DOHH2 (cell line): Measurements from ENCODE around the gene MAPK8.

Source experiments
- H3F3A ChIP-seq: fragments of 200-600 bp; sonication (generic), shearing (Covaris generic); 2 replicates; pipeline ENCODE4 v1.6.0; 2016; ENCODE audit warnings: antibody characterized with exemption, mild to moderate bottlenecking; ENCODE audit not compliant: control insufficient read depth, insufficient read depth
- H3K27ac ChIP-seq: fragments of 200-600 bp; sonication (generic); 2 replicates; pipeline ENCODE4 v1.5.1; 2014; ENCODE audit warnings: low read depth, mild to moderate bottlenecking, low read length, moderate library complexity
- H3K27me3 ChIP-seq: fragments of 200-600 bp; sonication (generic); 2 replicates; pipeline ENCODE4 v1.6.1; 2014; ENCODE audit warnings: mild to moderate bottlenecking, low read length, mixed read lengths; ENCODE audit not compliant: control insufficient read depth
- H3K36me3 ChIP-seq: fragments of 200-600 bp; sonication (generic); 2 replicates; pipeline ENCODE4 v1.6.1; 2014; ENCODE audit warnings: mild to moderate bottlenecking, low read length, moderate library complexity, mixed read lengths; ENCODE audit not compliant: control insufficient read depth
- H3K4me1 ChIP-seq: fragments of 200-600 bp; sonication (generic); 2 replicates; pipeline ENCODE4 v1.6.1; 2014; ENCODE audit warnings: mild to moderate bottlenecking, low read length, mixed read lengths; ENCODE audit not compliant: control insufficient read depth
- H3K4me2 ChIP-seq: fragments of 200-600 bp; sonication (generic); 2 replicates; pipeline ENCODE4 v1.6.0; 2014; ENCODE audit warnings: mild to moderate bottlenecking, low read length, moderate library complexity
- H3K4me3 ChIP-seq: fragments of 200-600 bp; sonication (generic); 2 replicates; pipeline ENCODE4 v1.5.1; 2014; ENCODE audit warnings: mild to moderate bottlenecking, low read length, mixed read lengths
- H3K79me2 ChIP-seq: fragments of 200-600 bp; sonication (generic); 2 replicates; pipeline ENCODE4 v1.6.1; 2014; ENCODE audit warnings: mild to moderate bottlenecking, low read length, mixed read lengths; ENCODE audit not compliant: control insufficient read depth
- H3K9me2 ChIP-seq: fragments of 200-600 bp; sonication (generic); replicated peaks from 2 replicates; pipeline ENCODE4 v1.6.1; 2014; ENCODE audit warnings: mild to moderate bottlenecking, low read length, mixed read lengths; ENCODE audit not compliant: control insufficient read depth
- H3K9me3 ChIP-seq: fragments of 200-600 bp; sonication (generic); 2 replicates; pipeline ENCODE4 v1.6.1; 2014; ENCODE audit warnings: antibody characterized with exemption, low read length, mixed read lengths; ENCODE audit not compliant: control insufficient read depth, insufficient read depth
- H4K20me1 ChIP-seq: fragments of 200-600 bp; sonication (generic); 2 replicates; pipeline ENCODE4 v1.6.0; 2014; ENCODE audit warnings: low read depth, mild to moderate bottlenecking, antibody characterized with exemption, low read length, moderate library complexity; ENCODE audit not compliant: control insufficient read depth, insufficient read depth
- CTCF ChIP-seq: fragments of 200-600 bp; sonication (generic); IDR thresholded peaks from one replicate; pipeline ENCODE4 v1.5.1; 2014; ENCODE audit warnings: antibody characterized with exemption, mild to moderate bottlenecking, low read depth, low read length; ENCODE audit not compliant: poor library complexity, severe bottlenecking
- EZH2phosphoT487 ChIP-seq: fragments of 200-600 bp; sonication (generic); IDR thresholded peaks from 2 replicates; pipeline ENCODE4 v1.6.1; 2017; ENCODE audit warnings: borderline replicate concordance, mild to moderate bottlenecking, antibody characterized with exemption, low read length, moderate library complexity, mixed read lengths

The MAPK8 gene

DNA sequence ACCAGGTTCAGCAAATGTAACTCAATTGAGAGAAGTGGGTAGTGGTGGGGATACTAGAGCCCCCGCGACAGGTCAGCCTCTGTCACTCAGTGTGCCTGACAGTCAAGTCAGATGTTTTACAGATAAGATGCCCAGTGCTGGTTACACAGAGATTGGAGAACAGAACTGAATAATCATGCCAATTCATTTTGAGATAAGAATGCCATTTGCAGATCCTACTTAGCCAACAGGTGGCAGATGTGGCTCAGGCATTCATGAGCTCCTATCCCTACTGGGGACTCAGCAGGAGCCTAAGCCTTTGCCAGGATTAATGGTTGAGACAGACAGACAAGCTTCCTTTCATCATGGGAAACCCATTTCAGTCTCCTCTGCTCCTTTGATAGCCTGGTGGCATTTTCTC, 137.8 kb downstream of the MAPK8 start:
- H3K36me3 ChIP-seq, result no peaks in the 10 kb centered on the region
- no peaks in the 10 kb centered on the region for H3K9me3 ChIP-seq
- no peak overlapping the region for H3K4me3 ChIP-seq
- no peaks in the 10 kb centered on the region for H3F3A ChIP-seq
- no peaks in the 10 kb centered on the region; the same call in 1 of the 2 replicates for H3K27me3 ChIP-seq
- H3K4me2 ChIP-seq, result no peak overlapping the region
- no peak overlapping the region for H3K27ac ChIP-seq
- TF ChIP-seq CTCF (no peak), EZH2phosphoT487 (no peak)
- H3K79me2 ChIP-seq, result no peaks in the 10 kb centered on the region
- H3K9me2 ChIP-seq, result no peaks in the 10 kb centered on the region
- no peaks in the 10 kb centered on the region for H4K20me1 ChIP-seq
- no peaks in the 10 kb centered on the region for H3K4me1 ChIP-seq

DNA sequence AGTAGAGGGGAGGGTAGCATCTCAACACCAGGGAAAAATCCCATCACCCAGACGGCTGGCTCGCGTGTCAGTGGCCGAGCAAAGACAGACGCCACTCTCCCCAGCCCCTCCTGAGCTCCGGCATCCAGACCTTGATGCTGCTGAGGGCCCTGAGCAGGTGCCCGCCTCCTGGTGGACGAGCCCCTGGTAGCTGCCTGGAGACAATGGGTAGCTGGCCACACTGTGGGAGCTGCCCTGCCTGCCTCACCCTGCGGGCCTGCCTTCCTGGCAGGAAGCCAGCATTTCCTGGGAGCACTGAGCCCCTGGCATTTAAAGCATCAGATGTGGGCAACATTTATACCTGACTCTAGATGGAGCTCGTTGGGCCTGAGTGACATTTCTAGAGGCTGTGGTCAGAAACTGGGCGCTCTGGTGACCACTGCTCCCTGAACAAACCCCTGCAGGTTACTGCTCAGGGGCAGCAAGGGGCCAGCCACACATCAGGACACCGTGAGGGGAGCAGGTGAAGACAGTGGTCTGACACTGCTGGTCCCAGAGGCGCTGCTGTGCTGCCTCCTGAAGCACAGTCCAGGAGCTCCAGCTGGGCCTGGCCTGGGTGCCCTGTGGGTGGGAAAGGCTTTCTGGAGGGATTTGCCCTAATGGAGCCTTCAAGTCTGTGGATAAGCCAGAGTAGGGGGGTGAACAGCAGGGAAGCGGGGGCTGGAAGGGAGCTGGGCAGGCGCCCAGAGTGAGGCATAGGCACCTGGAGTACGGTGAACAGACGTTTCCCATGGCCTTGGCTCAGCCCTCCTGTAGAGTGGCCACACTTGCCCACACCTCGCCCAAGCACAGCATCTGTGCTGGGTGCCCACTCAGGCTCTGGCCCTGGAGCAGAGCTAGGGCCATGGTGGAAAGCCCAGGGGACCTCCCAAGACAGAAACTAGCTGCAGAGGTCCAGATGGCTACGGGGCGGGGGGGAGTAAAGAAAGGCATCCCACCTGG, 138.7 kb downstream of the MAPK8 start:
- H3K9me3 ChIP-seq, result no peaks in the 10 kb centered on the region
- no peak overlapping the region for H3K4me2 ChIP-seq
- TF ChIP-seq CTCF, result no peak
- H3K27ac ChIP-seq, result no peak overlapping the region
- H4K20me1 ChIP-seq, result no peaks in the 10 kb centered on the region
- H3K36me3 ChIP-seq, result no peaks in the 10 kb centered on the region
- no peaks in the 10 kb centered on the region; the same call in 1 of the 2 replicates for H3K27me3 ChIP-seq
- no peaks in the 10 kb centered on the region for H3K79me2 ChIP-seq
- no peaks in the 10 kb centered on the region for H3K4me1 ChIP-seq
- H3K4me3 ChIP-seq, result no peak overlapping the region
- no peaks in the 10 kb centered on the region for H3K9me2 ChIP-seq
- H3F3A ChIP-seq, result no peaks in the 10 kb centered on the region

GRCh38 chr10:48445932-48446331, 139.5 kb downstream of the MAPK8 start:
- TF ChIP-seq CTCF (no peak), EZH2phosphoT487 (no peak)
- Histone ChIP-seq H3K4me2 (no peak overlapping the region), H3K9me3 (no peaks in the 10 kb centered on the region), H3K79me2 (no peaks in the 10 kb centered on the region), H3F3A (no peaks in the 10 kb centered on the region), H3K27me3 (no peaks in the 10 kb centered on the region; the same call in 1 of the 2 replicates), H3K27ac (no peak overlapping the region), H3K4me1 (no peaks in the 10 kb centered on the region), H4K20me1 (no peaks in the 10 kb centered on the region), H3K36me3 (no peaks in the 10 kb centered on the region), H3K9me2 (no peaks in the 10 kb centered on the region), H3K4me3 (no peak overlapping the region)
